Activated gamma-delta T cell treated with anti-CD3 and anti-CD28 coated beads, Interleukin-2, amount 50 U/mL, for 16 hours (primary cell): ENCODE data around the gene CEP170B.
"Not testable (repeated sequence)": the region's sequence is repeated elsewhere in the genome, so short reads cannot be mapped to it uniquely, and the experiment has no call there.

Experiments
- DNase-seq: peaks from one replicate; pipeline ENCODE4 v3.0.0-alpha.2; 2020; ENCODE audit warnings: low read depth

Gene CEP170B

DNA sequence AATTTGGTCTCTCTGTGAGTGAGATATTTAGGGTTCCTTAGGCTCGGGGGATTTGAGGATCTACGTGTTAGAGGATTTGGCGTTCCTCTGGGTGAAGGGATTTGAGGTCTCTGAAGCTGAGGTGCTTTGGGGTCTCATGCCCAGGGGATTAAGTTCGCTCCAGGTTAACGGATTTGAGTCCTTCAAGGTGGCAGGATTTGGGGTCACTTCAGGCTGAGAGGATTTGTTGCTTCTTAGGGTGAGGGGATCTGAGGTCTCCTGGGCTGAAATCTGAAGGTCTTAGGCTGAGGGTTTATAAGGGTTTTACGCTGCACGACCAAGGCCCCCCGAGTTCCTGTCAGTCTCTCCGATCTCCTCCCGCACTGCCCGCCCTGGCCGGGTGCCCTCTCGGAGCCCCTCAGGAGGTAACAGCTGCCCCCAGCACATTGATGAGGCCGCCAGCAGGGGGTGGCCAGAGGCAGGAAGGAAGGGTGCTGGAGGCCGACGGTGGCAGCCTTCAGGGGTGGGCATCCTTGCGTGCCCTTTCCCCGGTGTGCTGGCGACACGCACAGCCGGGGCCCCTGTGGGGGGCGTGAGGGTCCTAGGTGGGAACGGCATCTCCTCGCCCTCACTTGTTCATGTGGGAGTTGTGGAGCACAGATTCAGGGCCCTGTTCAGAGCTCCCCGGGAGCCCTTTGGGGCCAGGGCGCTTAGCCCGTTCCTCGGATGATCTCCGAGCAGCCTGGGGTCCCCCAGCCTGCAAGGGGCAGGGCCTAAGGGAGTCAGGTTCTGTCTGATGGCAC, 14.3 kb downstream of the CEP170B start:
- DNase-seq = no peak

DNA sequence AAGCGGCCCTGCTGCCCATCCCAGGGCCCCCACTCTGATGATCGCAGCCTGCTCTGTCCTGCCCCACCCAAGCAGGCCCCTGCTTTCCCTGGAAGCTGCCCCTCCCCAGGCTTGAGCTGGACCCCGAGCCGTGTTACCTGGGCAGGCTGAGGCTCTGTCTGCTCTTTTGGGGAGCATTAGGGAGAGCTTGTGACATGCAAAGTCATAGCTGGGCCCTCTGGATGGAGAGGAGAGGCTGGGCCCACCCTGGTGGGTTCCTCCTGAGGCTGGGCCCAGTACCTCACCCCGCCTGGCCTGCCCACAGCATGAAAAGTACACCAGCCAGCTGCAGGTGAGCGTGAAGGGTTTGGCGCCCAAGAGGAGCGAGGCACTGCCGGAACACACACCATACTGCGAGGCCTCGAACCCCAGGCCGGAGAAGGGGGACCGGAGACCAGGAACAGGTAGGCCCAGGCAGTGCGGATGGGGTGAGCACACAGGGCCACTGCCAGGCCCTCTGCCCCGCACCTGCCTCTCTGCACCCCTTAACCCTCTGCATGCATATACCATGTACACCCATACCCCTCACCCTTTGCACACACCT, 15.0 kb downstream of the CEP170B start:
- no peak for DNase-seq

- DNase-seq = no peak
Observed at GRCh38 chr14:104880584-104881210, 15.6 kb downstream of the CEP170B start.

DNA sequence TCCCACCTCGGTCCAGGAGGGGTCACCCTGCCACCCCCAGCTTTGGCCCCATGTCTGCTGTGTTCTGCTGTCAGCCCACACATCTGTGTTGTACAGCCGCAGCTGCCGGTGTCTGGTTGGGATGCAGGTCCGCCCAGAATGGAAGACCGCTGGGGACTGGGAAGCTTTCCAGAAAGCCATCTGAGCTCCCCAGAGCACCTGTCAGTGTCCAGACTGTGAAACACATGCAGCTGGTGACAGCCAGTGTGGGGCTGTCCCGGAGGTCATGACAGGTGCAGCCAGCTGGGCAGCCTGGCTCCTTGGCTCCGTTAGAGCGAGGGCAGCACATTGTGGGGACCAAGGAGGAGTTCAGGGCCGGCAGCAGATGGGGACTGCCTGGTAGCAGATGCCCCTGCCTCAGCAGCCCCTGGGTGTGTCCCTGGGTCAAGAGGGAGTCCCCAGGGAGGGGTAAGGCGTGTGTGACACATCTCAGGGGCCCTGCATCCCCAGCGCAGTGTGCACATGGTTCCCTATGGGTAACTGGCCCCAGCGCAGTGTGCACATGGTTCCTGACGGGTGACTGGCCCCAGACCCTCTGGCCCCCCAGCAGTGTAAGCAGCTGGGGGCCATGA, 16.4 kb downstream of the CEP170B start:
- no peak for DNase-seq

DNA sequence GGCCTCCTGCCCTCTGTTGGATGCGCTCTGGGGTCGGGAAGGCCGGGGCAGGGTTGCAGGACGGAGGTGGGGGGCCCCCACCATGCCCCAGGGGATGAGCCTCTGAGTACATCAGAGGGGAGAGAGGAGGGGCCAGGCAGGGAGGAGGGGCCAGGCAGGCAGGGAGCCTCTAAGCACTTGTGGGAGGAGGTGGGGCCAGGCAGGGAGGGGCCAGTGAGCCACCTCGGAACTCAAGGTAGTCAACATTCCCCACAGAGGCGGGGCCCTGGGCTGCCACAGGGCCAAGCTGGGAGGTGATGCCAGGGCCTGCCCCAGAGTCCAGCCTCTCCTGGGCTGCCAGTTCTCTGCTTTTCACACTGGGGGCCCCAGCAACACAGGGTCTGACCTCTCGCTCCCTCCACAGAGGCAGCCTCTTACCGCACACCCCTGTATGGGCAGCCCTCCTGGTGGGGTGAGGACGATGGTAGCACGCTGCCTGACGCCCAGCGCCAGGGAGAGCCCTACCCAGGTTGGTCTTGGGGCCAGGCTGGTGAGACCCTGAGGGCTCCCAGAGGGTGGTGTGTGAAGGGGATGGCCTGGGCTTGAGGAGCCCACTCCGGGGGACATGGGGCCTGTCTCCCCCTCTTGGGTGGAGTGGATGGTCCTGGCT, 17.4 kb downstream of the CEP170B start:
- DNase-seq = no peak

GRCh38 chr14:104882991-104883660, 18.1 kb downstream of the CEP170B start:
- no peak for DNase-seq

- DNase-seq = no peak
Observed at GRCh38 chr14:104883681-104884361, 18.8 kb downstream of the CEP170B start.

GRCh38 chr14:104884381-104884780, 19.3 kb downstream of the CEP170B start:
- DNase-seq = not testable (repeated sequence)

DNA sequence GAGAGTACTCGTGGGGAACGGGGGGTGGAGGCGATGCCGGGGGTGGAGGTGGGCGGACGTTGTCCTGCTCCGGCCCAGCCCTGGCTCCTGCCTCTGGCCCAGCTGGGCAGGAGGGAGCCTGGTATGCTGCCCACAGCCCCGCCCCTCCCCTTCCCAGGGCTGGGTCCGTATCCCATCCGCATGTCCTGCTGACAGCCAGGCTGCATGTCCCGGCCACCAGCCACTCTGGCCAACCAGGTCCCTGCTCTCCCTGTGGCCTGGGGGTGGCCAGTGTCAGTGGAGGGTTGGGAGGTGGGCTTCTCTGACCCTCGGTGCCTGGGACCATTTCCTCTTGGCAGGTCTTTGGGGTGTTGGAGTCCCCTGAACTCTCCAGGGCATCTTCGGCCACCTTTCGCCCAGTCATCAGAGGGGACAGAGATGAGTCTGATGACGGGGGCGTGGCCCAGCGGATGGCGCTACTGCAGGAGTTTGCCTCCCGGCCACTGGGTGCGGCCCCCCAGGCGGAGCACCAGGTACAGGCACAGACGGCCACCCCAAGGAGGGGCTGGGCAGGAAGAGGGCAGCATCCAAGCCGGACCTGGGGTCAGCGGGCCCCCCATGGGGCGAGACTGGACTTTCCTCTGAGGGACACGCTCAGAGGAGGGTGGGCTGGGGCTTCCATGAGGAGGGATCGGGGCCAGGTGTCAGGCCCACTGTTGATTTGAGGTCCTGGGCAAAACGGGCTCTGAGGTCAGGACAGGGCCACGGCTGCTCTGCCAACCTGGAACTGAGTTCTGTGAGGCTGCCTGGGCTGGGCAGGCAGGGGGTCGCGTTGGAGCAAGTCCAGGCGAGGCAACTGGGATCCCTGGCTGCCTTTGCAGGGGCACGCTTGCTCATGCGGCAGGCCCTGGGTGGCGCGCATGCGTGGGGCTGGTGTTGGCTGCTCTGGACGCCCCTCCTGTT, 20.2 kb downstream of the CEP170B start:
- DNase-seq = no peak

DNA sequence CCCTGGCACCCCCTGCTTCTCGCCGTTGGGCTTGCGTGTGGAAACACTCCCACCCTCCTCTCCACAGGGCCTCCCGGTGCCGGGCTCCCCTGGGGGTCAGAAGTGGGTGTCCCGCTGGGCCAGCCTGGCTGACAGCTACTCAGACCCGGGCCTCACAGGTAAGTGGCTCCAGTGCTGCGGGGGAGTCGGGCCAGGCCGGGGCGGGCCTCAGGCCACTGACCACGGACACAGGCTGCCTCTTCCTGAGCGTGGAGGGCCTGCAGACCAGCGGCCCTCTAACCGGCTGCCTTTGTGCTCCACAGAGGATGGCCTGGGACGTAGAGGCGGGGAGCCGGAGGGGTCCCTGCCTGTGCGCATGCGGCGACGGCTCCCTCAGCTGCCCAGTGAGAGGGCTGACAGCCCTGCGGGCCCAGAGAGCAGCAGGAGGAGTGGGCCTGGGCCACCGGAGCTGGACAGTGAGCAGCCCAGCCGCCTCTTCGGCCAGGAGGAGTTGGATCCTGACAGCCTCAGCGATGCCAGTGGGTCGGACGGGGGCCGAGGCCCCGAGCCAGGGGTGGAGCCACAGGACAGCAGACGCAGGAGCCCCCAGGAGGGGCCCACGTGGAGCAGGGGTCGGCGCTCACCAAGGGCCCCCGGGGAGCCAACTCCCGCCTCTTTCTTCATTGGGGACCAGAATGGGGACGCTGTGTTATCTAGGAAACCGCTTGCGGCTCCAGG, 21.1 kb downstream of the CEP170B start:
- DNase-seq = no peak

DNA sequence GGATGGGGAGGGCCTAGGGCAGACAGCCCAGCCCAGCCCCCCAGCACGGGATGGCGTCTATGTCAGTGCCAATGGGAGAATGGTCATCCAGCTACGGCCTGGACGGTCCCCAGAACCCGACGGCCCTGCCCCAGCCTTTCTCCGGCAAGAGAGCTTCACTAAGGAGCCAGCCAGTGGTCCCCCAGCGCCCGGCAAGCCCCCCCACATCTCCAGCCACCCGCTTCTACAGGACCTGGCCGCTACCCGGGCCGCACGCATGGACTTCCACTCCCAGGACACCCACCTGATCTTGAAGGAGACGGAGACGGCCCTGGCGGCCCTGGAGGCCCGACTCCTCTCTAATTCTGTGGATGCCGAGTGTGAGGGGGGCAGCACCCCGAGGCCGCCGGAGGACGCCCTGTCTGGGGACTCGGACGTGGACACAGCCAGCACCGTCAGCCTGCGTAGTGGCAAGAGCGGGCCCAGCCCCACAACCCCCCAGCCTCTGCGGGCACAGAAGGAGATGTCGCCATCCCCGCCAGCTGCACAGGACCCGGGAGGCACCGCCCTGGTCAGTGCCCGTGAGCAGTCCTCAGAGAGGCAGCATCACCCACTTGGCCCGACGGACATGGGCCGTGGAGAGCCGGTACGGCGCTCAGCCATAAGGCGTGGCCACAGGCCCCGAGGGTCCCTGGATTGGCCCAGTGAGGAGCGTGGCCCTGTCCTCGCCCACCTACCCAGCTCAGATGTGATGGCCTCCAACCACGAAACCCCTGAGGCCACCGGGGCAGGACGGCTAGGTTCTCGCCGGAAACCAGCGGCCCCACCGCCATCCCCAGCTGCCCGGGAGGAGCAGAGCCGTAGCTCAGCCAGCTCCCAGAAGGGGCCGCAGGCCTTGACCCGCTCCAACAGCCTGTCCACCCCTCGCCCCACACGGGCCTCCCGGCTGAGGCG, 21.9 kb downstream of the CEP170B start:
- no peak for DNase-seq

DNA sequence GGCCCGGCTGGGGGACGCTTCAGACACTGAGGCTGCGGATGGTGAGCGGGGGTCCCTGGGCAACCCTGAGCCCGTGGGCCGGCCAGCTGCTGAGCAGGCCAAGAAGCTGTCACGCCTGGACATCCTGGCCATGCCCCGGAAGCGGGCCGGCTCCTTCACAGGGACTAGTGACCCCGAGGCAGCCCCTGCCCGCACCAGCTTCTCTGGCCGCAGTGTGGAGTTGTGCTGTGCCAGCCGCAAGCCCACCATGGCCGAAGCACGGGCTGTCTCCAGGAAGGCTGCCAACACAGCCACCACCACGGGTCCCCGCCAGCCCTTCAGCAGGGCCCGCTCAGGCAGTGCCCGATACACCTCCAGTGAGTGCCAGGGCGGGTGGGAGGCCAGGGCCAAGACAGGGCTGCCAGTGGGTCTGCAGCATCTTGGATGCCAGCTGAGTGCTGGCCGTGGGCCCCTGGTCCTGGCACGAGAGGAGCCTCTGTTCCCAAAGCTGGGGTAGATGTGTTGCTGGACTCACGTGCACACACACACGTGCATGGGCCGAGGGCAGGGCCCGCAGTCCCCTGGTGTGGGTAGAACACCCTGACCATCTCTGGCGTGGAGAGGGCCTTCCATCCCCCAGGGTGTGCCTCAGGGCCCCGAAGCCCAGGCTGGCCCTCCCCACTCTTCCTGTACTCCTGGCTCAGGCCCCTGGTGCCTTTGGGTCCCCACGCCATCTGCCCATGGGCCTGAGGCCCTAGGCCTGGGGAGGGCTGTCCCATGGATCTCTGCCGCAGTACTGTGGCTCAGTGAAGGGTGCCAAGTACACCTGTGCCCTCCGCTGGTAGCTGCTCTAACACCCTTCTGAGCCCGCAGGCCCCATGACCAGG, 22.8 kb downstream of the CEP170B start:
- no peak for DNase-seq

GRCh38 chr14:104888489-104889374, 23.7 kb downstream of the CEP170B start:
- DNase-seq = no peak

DNA sequence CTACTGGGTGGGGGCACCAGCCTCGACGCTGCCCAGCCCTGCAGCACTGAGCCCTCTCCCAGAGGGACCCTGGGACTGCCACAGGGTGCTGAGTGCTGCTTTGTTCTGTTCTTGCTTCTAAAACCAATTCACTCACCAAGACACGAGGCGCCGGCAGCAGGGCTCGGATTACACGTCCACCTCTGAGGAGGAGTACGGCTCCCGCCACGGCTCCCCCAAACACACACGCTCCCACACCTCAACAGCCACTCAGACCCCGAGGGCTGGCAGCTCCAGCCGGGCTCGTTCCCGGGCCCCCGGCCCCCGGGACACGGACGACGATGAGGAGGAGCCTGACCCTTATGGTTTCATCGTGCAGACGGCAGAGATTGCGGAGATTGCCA, 24.3 kb downstream of the CEP170B start:
- no peak for DNase-seq

- DNase-seq = not testable (repeated sequence)
Observed at GRCh38 chr14:104890292-104890691, 25.2 kb downstream of the CEP170B start.

DNA sequence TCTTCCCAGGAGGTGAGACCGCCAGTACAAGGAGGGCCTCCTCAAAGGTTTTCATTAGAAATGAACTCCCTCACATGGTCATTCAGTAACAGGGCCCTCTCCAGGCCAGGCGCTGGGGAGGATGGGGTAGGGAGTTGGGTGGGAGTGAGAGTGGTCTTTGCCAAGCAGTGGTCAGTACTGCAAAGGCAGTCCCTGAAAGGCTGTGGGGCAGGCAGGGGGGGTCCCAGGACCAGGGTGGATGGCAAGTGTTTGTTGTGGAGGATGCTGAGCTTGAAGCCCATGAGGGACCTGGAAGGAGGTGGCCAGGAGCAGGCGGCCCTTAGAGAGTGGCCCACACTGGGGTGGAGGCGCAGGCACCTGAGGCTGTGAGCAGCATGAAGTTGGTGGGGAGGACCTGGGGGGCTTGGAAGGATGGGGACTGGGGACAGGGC, 26.1 kb downstream of the CEP170B start:
- no peak for DNase-seq
